Karpas-422 (cell line): ENCODE data around the gene SINHCAF. TPM values are rescaled to one million over a fixed set of nuclear protein-coding genes. Genes with fewer than 3 reads are reported as not detected.

ENCODE experiments used
- DNase-seq: peaks from one replicate; pipeline ENCODE4 v3.0.0-alpha.2; 2015
- H2AFZ ChIP-seq: fragments of 200-600 bp; sonication (generic); 2 replicates; pipeline ENCODE4 v1.6.1; 2014; ENCODE audit warnings: antibody characterized with exemption, low read length, mixed read lengths
- H3K27ac ChIP-seq: fragments of 200-600 bp; sonication (generic); 2 replicates; pipeline ENCODE4 v1.5.1; 2014; ENCODE audit warnings: mild to moderate bottlenecking, low read length, moderate library complexity
- H3K27me3 ChIP-seq: fragments of 200-600 bp; sonication (generic); 2 replicates; pipeline ENCODE4 v1.6.1; 2014; ENCODE audit warnings: low read length, mixed read lengths
- H3K36me3 ChIP-seq: fragments of 200-600 bp; sonication (generic); 2 replicates; pipeline ENCODE4 v1.6.1; 2014; ENCODE audit warnings: low read length, mixed read lengths; ENCODE audit not compliant: insufficient read depth
- H3K4me1 ChIP-seq: fragments of 200-600 bp; sonication (generic); 2 replicates; pipeline ENCODE4 v1.6.1; 2014; ENCODE audit warnings: mild to moderate bottlenecking, low read length, mixed read lengths
- H3K4me2 ChIP-seq: fragments of 200-600 bp; sonication (generic); 2 replicates; pipeline ENCODE4 v1.6.1; 2014; ENCODE audit warnings: low read length, low read depth, mild to moderate bottlenecking; ENCODE audit not compliant: poor library complexity, severe bottlenecking
- H3K4me3 ChIP-seq: fragments of 200-600 bp; sonication (generic); 2 replicates; pipeline ENCODE4 v1.5.1; 2014; ENCODE audit warnings: mild to moderate bottlenecking, antibody characterized with exemption, low read length, mixed read lengths
- H3K79me2 ChIP-seq: fragments of 200-600 bp; sonication (generic); 2 replicates; pipeline ENCODE4 v1.6.1; 2014; ENCODE audit warnings: mild to moderate bottlenecking, low read length, mixed read lengths
- H3K9ac ChIP-seq: fragments of 200-600 bp; sonication (generic); 2 replicates; pipeline ENCODE4 v1.6.0; 2014; ENCODE audit warnings: low read length
- H3K9me2 ChIP-seq: fragments of 200-600 bp; sonication (generic), shearing (Covaris generic); replicated peaks from 2 replicates; pipeline ENCODE4 v1.6.0; 2014; ENCODE audit warnings: mild to moderate bottlenecking, low read length, moderate library complexity; ENCODE audit not compliant: insufficient read depth
- H3K9me3 ChIP-seq: fragments of 300-700, 200-600 bp; sonication (generic); 2 replicates; pipeline ENCODE4 v1.6.1; 2014; ENCODE audit warnings: low read length, mixed read lengths
- H4K20me1 ChIP-seq: fragments of 200-600 bp; sonication (generic); 2 replicates; pipeline ENCODE4 v1.6.1; 2014; ENCODE audit warnings: mild to moderate bottlenecking, antibody characterized with exemption, low read length, low read depth; ENCODE audit not compliant: insufficient read depth
- total RNA-seq: library from RNA; depleted of rRNA; stranded (reverse); fragments of >200 nt; shearing (Covaris generic); gene quantifications from 2 replicates; pipeline ENCODE4 v1.2.3, GENCODE V29; 2014; ENCODE audit warnings: low replicate concordance

The SINHCAF gene
- total RNA-seq, 1 experiment from 2014 or later, result 117 TPM

DNA sequence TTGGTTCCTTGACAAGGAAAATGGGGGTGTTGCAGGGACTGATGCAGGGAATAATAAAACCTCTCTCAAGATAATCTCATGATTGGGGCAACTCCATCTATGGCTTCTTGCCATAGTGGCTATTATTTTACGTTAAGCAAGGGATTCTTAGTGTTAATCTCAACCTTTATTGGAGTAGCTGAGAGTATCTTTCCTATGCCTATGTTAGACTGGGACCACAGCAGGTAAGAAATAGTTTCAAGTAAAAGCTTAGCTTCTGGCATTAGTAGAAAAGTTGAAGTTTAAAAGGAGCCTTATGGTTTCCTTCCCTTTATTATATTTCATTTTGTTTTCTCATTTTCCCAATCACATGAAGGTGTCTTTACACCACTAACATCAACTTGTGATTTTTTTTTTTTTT is 16.7 kb downstream of the SINHCAF start:
- Histone ChIP-seq H3K9ac (no peak overlapping the region), H3K27me3 (no peaks in the 10 kb centered on the region), H3K79me2 (peaks cover 100% of the 10 kb centered on the region), H2AFZ (no peak overlapping the region), H3K27ac (no peak overlapping the region), H3K9me3 (no peaks in the 10 kb centered on the region), H3K36me3 (peaks cover 32% of the 10 kb centered on the region), H3K9me2 (no peaks in the 10 kb centered on the region), H4K20me1 (peaks cover 88% of the 10 kb centered on the region), H3K4me1 (no peaks in the 10 kb centered on the region; the same call in 1 of the 2 replicates), H3K4me3 (no peak overlapping the region), H3K4me2 (no peak overlapping the region)
- no peak for DNase-seq

DNA sequence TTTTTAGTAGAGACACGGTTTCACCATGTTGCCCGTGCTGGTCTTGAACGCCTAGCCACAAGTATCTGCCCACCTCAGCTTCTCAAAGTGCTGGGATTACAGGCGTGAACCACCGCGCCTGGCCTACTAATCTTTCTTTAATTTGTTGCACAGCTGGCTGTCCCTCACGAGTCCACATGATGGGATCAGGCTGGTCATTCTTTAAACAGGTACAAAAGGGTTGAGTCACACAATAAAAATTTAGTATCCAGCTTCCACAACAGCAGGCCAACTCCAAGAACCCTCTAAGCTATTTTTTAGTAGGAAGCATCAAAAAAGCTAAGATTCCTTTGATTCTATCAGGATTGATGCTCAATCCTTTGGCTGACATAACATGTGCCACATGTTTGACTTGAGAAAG is 17.8 kb downstream of the SINHCAF start:
- H3K4me3 ChIP-seq, result no peak overlapping the region
- peaks cover 79% of the 10 kb centered on the region for H4K20me1 ChIP-seq
- peaks cover 4% of the 10 kb centered on the region for H3K4me1 ChIP-seq
- DNase-seq, result no peak
- no peaks in the 10 kb centered on the region for H3K9me3 ChIP-seq
- H3K9ac ChIP-seq, result no peak overlapping the region
- no peaks in the 10 kb centered on the region for H3K9me2 ChIP-seq
- H3K27ac ChIP-seq, result no peak overlapping the region
- no peak overlapping the region for H2AFZ ChIP-seq
- peaks cover 44% of the 10 kb centered on the region for H3K36me3 ChIP-seq
- H3K27me3 ChIP-seq, result no peaks in the 10 kb centered on the region
- no peak overlapping the region for H3K4me2 ChIP-seq
- H3K79me2 ChIP-seq, result peaks cover 100% of the 10 kb centered on the region

GRCh38 chr12:31306866-31307265 is 19.1 kb downstream of the SINHCAF start:
- Histone ChIP-seq H3K4me1 (peaks cover 15% of the 10 kb centered on the region), H3K27me3 (no peaks in the 10 kb centered on the region), H3K27ac (no peak overlapping the region), H3K36me3 (peaks cover 52% of the 10 kb centered on the region), H3K9me3 (no peaks in the 10 kb centered on the region), H3K9ac (no peak overlapping the region), H3K4me2 (no peak overlapping the region), H2AFZ (no peak overlapping the region), H3K9me2 (no peaks in the 10 kb centered on the region), H3K4me3 (no peak overlapping the region), H3K79me2 (peaks cover 100% of the 10 kb centered on the region), H4K20me1 (peaks cover 71% of the 10 kb centered on the region)
- no peak for DNase-seq

- Histone ChIP-seq H2AFZ (no peak overlapping the region), H3K4me2 (no peak overlapping the region), H3K4me3 (no peak overlapping the region), H3K79me2 (peaks cover 100% of the 10 kb centered on the region), H3K9me3 (no peaks in the 10 kb centered on the region), H3K9ac (no peak overlapping the region), H3K27ac (no peak overlapping the region), H4K20me1 (peaks cover 54% of the 10 kb centered on the region), H3K9me2 (no peaks in the 10 kb centered on the region), H3K36me3 (peaks cover 64% of the 10 kb centered on the region), H3K27me3 (no peaks in the 10 kb centered on the region), H3K4me1 (peaks cover 48% of the 10 kb centered on the region)
- DNase-seq, result no peak
These were observed 22.5 kb downstream of the SINHCAF start for GRCh38 chr12:31303466-31303865.

GRCh38 chr12:31301311-31301710 is 24.6 kb downstream of the SINHCAF start:
- no peaks in the 10 kb centered on the region for H3K27me3 ChIP-seq
- H3K4me1 ChIP-seq, result peaks cover 52% of the 10 kb centered on the region
- no peak for DNase-seq
- H3K4me2 ChIP-seq, result no peak overlapping the region
- no peak overlapping the region for H3K4me3 ChIP-seq
- peaks cover 40% of the 10 kb centered on the region for H4K20me1 ChIP-seq
- H3K9ac ChIP-seq, result no peak overlapping the region
- H3K9me2 ChIP-seq, result no peaks in the 10 kb centered on the region
- H3K79me2 ChIP-seq, result peaks cover 99% of the 10 kb centered on the region
- H3K27ac ChIP-seq, result no peak overlapping the region
- peaks cover 76% of the 10 kb centered on the region for H3K36me3 ChIP-seq
- no peak overlapping the region for H2AFZ ChIP-seq
- H3K9me3 ChIP-seq, result no peaks in the 10 kb centered on the region

DNA sequence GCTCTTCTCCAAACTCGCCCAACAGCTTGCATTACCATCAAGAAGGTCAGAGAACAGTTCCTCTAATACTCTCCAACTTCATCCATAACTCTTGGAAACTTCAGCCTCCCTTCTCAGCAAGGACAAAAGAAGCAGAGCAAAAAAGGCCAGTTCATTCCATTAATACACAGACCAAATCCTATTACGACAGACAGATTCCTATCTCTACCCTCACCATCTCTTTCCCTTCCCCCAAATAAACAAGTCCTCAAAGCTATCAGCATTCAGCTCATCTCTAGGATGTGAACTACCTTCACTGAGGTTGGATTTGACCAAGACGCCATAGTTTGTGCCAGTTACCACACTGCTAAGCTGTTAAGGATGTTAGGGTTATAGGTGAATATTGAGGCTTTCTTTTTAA is 25.2 kb downstream of the SINHCAF start:
- Histone ChIP-seq H4K20me1 (peaks cover 35% of the 10 kb centered on the region), H3K9me2 (no peaks in the 10 kb centered on the region), H3K4me1 (peaks cover 52% of the 10 kb centered on the region), H3K4me2 (no peak overlapping the region), H3K36me3 (peaks cover 71% of the 10 kb centered on the region), H3K9ac (no peak overlapping the region), H3K79me2 (peaks cover 97% of the 10 kb centered on the region), H3K9me3 (no peaks in the 10 kb centered on the region), H2AFZ (no peak overlapping the region), H3K27ac (no peak overlapping the region), H3K4me3 (no peak overlapping the region), H3K27me3 (no peaks in the 10 kb centered on the region)
- DNase-seq, result no peak

- Histone ChIP-seq H2AFZ (no peak overlapping the region), H3K4me1 (peaks cover 52% of the 10 kb centered on the region), H3K9ac (no peak overlapping the region), H3K9me2 (no peaks in the 10 kb centered on the region), H3K27me3 (no peaks in the 10 kb centered on the region), H3K4me3 (no peak overlapping the region), H3K4me2 (no peak overlapping the region), H3K9me3 (no peaks in the 10 kb centered on the region), H3K27ac (no peak overlapping the region), H3K79me2 (peaks cover 96% of the 10 kb centered on the region), H4K20me1 (peaks cover 33% of the 10 kb centered on the region), H3K36me3 (peaks cover 70% of the 10 kb centered on the region)
- DNase-seq, result no peak
These were observed 25.6 kb downstream of the SINHCAF start for GRCh38 chr12:31300341-31300740.

DNA sequence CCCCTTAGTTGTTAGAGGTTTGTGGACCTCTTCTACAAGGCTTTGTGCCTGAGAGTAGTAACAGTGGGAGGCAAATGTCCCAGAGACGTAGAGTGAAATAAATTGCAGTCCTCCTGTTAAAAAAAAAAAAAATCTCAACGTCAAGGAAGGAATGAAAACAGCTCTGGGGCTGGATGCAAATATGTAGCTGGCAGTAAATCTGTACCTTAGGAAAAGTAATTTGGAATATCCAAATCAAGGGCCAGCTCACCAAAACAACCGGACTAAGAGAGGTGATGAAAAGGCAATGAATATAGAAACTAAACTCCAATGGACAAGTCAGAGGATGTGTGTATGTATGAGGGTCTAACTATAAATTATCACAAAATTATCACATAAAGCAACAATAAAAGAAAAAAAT is 27.0 kb downstream of the SINHCAF start:
- Histone ChIP-seq H3K27me3 (no peaks in the 10 kb centered on the region), H3K4me3 (no peak overlapping the region), H3K79me2 (peaks cover 96% of the 10 kb centered on the region), H3K36me3 (peaks cover 70% of the 10 kb centered on the region), H3K9me3 (no peaks in the 10 kb centered on the region), H2AFZ (no peak overlapping the region), H3K4me2 (no peak overlapping the region), H4K20me1 (peaks cover 22% of the 10 kb centered on the region), H3K9me2 (no peaks in the 10 kb centered on the region), H3K9ac (no peak overlapping the region), H3K27ac (peak overlapping the region; percentile 53), H3K4me1 (peaks cover 50% of the 10 kb centered on the region)
- no peak for DNase-seq

DNA sequence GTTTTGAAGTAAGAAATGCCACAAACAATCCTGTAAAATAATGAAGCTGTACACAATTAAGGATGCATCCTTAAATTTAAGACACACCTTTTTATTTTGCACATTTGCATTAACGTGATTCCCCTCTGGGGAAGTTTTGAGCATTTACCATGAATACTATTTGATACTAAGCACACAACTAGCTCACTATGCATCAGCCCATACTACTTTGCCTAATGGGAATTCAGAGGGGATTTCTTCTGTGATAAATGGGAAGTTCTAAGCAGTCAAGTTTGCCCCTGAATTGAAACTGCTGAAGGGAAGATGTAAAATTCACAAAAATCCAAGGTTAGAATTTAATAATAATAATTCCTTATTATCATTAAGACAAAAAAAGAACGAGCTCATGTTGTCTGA is 27.4 kb downstream of the SINHCAF start:
- Histone ChIP-seq H4K20me1 (peaks cover 22% of the 10 kb centered on the region), H3K9me2 (no peaks in the 10 kb centered on the region), H3K4me1 (peaks cover 50% of the 10 kb centered on the region), H3K9me3 (no peaks in the 10 kb centered on the region), H2AFZ (no peak overlapping the region), H3K36me3 (peaks cover 69% of the 10 kb centered on the region), H3K9ac (no peak overlapping the region), H3K4me3 (no peak overlapping the region), H3K27me3 (no peaks in the 10 kb centered on the region), H3K27ac (peak overlapping the region; percentile 53), H3K4me2 (no peak overlapping the region), H3K79me2 (peaks cover 96% of the 10 kb centered on the region)
- no peak for DNase-seq
